HL-60 (cell line): ENCODE measurements around the gene TBC1D30.

Experiments
- DNase-seq, 2 experiments: peaks; one replicate each; pipeline ENCODE4 v3.0.0-alpha.2; 2010 to 2020; ENCODE audit warnings: low read depth in 1 of 2, low spot score in 1 of 2
- H3K27ac ChIP-seq: fragments of 250-450 bp; sonication (Bioruptor Pico); replicated peaks from 2 replicates; pipeline ENCODE4 v1.5.1; 2020; ENCODE audit warnings: mild to moderate bottlenecking, moderate library complexity
- H3K27me3 ChIP-seq: fragments of 250-450 bp; sonication (Bioruptor Pico); 2 replicates; pipeline ENCODE4 v1.5.1; 2021; ENCODE audit warnings: mild to moderate bottlenecking, moderate library complexity; ENCODE audit not compliant: insufficient read depth, poor library complexity, severe bottlenecking
- H3K4me3 ChIP-seq: replicated peaks from 2 replicates; pipeline ENCODE4 v1.5.1; 2011; ENCODE audit warnings: mild to moderate bottlenecking, control low read depth, low read length; ENCODE audit not compliant: insufficient read depth
- GABPA ChIP-seq: IDR thresholded peaks from 2 replicates; pipeline ENCODE4 v1.6.1; 2012; ENCODE audit warnings: low read depth
- POLR2AphosphoS5 ChIP-seq: IDR thresholded peaks from 2 replicates; pipeline ENCODE4 v1.6.1; 2012; ENCODE audit warnings: low read depth
- SPI1 ChIP-seq: IDR thresholded peaks from 2 replicates; pipeline ENCODE4 v1.6.1; 2012; ENCODE audit warnings: low read depth, mild to moderate bottlenecking, borderline replicate concordance
- TF ChIP-seq, protein P1 (sequence below): IDR thresholded peaks from 2 replicates; pipeline ENCODE4 v1.6.1; 2012; ENCODE audit warnings: low read depth; ENCODE audit not compliant: insufficient replicate concordance
- TF ChIP-seq, protein P2 (sequence below): IDR thresholded peaks from one replicate; pipeline ENCODE4 v1.5.1; 2011; ENCODE audit warnings: low read length, control low read depth, inconsistent platforms; ENCODE audit not compliant: insufficient read depth

The TBC1D30 gene

DNA sequence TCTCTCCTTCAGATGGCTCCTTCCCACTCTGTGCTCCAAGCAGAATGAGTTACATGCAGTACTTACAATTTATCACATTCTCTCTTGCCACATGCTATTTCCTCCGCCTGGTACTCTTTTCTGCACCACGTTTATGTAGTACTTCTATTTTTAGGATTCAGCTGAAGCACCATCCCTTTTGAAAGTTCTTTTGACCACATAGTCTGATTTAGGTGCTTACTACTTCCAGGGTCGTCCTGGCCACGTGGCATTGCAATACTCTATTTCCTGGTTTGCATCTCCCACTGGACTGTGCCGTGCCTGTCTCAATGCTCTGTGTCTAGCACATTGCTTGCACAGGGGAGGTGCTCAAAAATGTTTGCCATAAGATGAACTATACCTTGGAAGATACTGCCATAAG, 16.3 kb upstream of the TBC1D30 start:
- DNase-seq, result no peak

GRCh38 chr12:64810831-64811230, 13.6 kb upstream of the TBC1D30 start:
- TF ChIP-seq, protein P1, sequence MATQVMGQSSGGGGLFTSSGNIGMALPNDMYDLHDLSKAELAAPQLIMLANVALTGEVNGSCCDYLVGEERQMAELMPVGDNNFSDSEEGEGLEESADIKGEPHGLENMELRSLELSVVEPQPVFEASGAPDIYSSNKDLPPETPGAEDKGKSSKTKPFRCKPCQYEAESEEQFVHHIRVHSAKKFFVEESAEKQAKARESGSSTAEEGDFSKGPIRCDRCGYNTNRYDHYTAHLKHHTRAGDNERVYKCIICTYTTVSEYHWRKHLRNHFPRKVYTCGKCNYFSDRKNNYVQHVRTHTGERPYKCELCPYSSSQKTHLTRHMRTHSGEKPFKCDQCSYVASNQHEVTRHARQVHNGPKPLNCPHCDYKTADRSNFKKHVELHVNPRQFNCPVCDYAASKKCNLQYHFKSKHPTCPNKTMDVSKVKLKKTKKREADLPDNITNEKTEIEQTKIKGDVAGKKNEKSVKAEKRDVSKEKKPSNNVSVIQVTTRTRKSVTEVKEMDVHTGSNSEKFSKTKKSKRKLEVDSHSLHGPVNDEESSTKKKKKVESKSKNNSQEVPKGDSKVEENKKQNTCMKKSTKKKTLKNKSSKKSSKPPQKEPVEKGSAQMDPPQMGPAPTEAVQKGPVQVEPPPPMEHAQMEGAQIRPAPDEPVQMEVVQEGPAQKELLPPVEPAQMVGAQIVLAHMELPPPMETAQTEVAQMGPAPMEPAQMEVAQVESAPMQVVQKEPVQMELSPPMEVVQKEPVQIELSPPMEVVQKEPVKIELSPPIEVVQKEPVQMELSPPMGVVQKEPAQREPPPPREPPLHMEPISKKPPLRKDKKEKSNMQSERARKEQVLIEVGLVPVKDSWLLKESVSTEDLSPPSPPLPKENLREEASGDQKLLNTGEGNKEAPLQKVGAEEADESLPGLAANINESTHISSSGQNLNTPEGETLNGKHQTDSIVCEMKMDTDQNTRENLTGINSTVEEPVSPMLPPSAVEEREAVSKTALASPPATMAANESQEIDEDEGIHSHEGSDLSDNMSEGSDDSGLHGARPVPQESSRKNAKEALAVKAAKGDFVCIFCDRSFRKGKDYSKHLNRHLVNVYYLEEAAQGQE, result no peak
- TF ChIP-seq POLR2AphosphoS5 (no peak), GABPA (no peak), SPI1 (no peak)
- TF ChIP-seq, protein P2, sequence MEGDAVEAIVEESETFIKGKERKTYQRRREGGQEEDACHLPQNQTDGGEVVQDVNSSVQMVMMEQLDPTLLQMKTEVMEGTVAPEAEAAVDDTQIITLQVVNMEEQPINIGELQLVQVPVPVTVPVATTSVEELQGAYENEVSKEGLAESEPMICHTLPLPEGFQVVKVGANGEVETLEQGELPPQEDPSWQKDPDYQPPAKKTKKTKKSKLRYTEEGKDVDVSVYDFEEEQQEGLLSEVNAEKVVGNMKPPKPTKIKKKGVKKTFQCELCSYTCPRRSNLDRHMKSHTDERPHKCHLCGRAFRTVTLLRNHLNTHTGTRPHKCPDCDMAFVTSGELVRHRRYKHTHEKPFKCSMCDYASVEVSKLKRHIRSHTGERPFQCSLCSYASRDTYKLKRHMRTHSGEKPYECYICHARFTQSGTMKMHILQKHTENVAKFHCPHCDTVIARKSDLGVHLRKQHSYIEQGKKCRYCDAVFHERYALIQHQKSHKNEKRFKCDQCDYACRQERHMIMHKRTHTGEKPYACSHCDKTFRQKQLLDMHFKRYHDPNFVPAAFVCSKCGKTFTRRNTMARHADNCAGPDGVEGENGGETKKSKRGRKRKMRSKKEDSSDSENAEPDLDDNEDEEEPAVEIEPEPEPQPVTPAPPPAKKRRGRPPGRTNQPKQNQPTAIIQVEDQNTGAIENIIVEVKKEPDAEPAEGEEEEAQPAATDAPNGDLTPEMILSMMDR, result no peak
- Histone ChIP-seq H3K4me3 (no peak overlapping the region), H3K27ac (no peak overlapping the region), H3K27me3 (no peaks in the 10 kb centered on the region)
- DNase-seq, result no peak

More for the DNA sequence above, 16.3 kb upstream of the TBC1D30 start:
- H3K4me3 ChIP-seq, result no peak overlapping the region
- no peak overlapping the region for H3K27ac ChIP-seq
- TF ChIP-seq POLR2AphosphoS5 (no peak), SPI1 (no peak), GABPA (no peak)
- TF ChIP-seq, protein P2, result no peak
- TF ChIP-seq, protein P1, result no peak
- no peaks in the 10 kb centered on the region for H3K27me3 ChIP-seq

DNA sequence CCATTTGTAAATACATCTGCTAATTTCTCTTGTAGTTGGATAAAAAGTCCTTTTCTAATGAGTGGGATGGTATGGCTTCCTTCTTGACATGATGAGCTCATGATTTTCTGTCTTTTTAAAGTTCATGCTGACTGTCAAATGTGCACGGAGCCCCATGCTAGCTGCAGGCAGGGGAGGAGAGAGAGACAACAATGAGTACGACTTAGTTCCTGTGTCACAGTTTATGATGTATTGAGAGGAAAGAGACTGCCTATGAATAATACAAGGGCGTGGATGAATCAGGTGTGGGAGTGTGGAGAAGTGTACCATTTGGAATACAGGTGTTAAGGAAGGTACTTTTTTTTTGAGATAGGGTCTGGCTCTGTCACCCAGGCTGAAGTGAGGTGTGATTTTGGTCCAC, 10.7 kb upstream of the TBC1D30 start:
- TF ChIP-seq SPI1 (no peak), POLR2AphosphoS5 (no peak), GABPA (no peak)
- TF ChIP-seq, protein P1, result no peak
- TF ChIP-seq, protein P2, result no peak
- H3K27me3 ChIP-seq, result no peaks in the 10 kb centered on the region
- no peak overlapping the region for H3K4me3 ChIP-seq
- DNase-seq, result no peak
- no peak overlapping the region for H3K27ac ChIP-seq
